NCI-H2107 treated with DMSO at 0.1 percent for 48 hours (cell line): Measurements from ENCODE around the gene DPPA5.
"Not testable (repeated sequence)": the region's sequence is repeated elsewhere in the genome, so short reads cannot be mapped to it uniquely, and the experiment has no call there.

Source experiments
- DNase-seq: peaks from one replicate; lab custom pipeline; 2025; ENCODE audit not compliant: unreplicated experiment; lab: John Stamatoyannopoulos, UW

DPPA5 gene, protein sequence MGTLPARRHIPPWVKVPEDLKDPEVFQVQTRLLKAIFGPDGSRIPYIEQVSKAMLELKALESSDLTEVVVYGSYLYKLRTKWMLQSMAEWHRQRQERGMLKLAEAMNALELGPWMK

DNA sequence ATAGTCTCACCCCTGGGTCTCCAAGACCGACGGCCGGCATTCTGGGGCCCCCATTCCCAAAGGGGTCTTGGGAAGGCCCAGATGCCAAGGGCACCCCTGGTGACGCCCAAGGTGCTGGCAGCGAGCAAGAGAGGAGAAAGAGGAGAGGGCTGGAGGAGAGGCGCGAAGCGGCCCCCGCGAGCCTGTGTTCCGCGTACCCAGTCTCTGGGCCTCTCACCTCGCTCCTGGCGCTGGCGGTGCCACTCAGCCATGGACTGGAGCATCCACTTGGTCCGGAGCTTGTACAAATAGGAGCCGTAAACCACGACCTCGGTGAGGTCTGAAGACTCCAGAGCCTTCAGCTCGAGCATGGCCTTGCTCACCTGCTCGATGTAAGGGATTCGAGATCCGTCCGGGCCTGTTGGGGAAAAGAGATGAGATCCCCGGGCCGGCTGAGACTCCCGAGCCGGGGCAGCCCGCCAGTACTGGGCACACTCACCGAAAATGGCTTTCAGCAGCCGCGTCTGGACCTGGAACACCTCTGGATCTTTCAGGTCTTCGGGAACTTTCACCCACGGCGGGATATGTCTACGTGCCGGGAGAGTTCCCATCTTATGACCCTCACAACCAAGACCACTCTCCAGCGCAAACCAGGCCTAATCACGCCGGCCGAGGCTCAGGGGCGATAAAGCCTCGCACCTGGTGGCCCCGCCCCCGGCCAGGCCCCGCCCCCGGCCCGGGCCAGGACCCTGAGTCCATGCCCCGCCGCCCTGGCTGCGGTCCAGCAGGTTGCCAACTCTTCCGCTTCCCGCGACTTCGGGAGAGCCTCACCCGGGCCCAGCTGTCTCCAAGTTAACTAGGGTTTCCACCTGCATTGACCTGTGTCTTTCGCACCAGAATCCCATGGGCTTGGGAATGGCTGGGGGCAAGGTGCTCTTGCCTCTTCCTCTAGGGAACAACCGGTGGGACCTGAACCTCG is at the start of gene DPPA5:
Gene DPPA5 (minus strand): TSS at position 641 of the 958 bp plus-strand sequence. CDS start 51 bp downstream, at position 590.
- DNase-seq = no peak

DNA sequence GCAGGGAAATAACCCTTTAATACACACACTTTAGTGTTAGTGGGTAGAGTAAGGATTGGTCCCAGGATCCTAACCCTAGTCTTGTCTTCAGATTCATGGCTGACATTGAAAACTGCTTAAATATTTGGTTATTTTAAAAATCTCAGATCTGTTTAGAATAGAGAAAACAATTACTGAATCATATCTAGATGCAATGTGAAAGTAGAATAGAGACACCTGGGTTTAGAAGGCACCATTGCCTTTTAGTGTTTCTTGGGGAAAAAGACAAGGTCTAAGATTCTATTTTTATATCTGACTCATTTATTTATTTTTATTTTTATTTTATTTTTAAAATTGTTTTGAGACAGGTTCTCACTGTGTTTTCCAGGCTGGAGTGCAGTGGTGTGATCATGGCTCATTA is 46.6 kb upstream of the DPPA5 start:
- DNase-seq = no peak

DNA sequence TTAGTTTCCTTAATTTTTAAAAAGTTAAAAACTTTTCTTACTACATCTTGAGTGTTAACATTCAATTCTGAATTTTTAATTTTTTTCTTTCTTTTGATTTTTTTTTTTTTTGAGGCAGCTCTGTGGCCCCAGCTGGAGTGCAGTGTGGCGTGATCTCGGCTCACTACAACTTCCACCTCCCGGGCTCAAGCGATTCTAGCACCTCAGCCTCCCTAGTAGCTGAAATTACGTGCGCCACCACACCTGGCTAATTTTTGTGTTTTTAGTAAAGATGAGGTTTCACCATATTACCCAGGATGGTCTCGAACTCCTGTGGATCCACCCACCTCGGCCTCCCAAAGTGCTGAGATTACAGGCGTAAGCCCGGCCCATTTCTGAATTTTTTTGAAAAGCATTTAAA is 41.8 kb upstream of the DPPA5 start:
- DNase-seq = no peak

DNA sequence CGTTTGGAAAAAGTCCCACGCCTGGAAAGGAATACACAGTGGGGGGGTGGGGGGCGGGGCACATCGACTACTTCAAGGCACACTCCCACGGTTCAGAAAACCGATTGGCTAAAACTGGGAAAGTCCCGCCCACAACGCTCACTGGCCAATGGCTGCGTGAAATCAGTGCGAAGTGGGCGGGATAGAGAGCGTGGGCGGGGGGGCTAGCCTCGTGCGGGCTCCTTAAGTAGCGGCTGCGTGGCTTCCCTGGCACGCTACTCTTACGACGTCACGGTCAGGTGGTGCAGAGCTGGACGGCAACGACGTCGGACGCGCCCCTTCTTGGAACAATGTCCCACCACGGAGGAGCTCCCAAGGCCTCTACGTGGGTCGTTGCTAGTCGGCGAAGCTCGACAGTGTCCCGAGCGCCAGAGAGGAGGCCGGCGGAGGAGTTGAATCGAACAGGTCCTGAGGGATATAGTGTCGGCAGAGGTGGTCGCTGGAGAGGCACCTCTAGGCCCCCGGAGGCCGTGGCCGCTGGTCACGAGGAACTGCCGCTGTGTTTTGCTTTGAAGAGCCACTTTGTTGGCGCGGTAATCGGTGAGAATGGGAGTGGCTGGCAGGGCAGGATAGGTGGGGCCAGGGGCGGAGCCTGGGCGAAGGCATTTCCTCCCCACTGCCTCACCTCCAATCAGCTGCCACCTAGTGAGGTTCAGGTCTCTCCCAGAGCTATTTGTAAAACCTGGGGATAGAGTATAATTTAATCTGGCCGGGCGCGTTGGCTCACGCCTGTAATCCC is 40.7 kb upstream of the DPPA5 start, which contains the start of gene DDX43:
Gene DDX43 (plus strand): TSS at position 252 of the 778 bp plus-strand sequence. CDS start 78 bp downstream, at position 330.
- DNase-seq = no peak

DNA sequence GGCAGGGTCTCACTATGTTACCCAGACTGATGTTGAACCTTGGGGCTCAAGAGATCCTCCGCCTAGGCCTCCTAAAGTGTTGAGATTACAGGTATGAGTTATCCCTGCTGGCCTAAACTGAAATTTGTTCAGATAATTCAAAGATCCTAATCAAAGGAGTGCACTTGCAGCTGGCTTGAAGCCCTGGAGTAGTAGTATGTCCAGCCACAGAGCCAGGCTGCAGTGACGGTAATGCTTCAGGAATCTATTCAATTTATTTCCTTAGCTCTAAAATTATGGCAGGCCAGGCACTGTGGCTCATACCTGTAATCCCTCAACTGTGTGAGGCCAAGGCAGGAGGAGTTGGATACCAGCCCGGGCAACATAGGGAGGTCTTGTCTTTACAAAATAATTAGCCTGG is 39.2 kb upstream of the DPPA5 start:
- DNase-seq = no peak

DNA sequence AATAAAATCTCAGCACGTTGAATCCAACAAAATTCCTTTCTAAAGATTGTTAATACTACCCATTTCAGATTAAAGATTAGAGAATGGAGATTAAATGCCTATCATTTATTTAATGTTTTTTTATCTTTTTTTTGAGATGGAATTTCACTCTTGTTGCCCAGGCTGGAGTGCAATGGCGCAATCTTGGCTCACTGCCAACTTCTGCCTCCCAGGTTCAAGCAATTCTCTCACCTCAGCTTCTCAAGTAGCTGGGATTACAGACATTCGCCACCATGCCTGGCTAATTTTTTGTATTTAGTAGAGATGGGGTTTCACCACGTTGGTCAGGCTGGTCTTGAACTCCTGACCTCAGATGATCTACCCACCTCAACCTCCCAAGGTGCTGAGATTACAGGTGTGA is 38.1 kb upstream of the DPPA5 start:
- not testable (repeated sequence) for DNase-seq

DNA sequence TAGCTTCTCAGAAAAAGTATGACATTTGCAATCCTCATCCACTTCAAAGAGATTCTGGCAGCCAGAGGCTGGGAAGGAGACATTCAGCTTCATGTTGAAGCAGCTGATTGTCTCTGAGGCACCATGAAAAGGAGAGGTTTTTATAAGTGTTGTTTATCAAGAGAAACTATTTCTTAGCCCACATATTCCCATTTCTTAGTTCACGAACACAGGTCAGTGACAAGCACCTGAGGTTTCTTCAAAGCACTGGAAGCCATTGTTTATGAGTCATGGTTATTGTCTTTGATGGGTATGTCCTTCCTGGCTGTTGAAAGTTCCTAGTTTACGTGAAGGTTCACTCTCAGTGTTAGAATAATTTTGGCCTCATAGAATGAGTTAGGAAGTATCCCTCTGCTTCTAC is 37.6 kb upstream of the DPPA5 start:
- no peak for DNase-seq

DNA sequence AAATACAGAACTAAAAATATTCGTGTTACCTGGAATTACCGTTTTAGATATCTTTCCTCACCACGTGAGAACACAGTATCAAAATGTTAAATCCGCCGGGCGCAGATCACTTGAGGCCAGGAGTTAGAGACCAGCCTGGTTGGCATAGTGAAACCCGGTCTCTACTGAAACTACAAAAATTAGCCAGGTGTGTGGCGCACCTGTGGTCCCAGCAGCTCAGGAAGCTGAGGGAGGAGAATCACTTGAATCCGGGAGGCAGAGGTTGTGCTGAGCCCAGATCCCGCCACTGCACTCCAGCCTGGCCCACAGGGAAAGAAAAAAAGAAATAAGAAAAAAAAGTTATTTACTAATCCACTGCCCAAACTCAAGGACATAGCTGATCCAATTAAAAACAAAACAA is 35.8 kb upstream of the DPPA5 start:
- DNase-seq = no peak

DNA sequence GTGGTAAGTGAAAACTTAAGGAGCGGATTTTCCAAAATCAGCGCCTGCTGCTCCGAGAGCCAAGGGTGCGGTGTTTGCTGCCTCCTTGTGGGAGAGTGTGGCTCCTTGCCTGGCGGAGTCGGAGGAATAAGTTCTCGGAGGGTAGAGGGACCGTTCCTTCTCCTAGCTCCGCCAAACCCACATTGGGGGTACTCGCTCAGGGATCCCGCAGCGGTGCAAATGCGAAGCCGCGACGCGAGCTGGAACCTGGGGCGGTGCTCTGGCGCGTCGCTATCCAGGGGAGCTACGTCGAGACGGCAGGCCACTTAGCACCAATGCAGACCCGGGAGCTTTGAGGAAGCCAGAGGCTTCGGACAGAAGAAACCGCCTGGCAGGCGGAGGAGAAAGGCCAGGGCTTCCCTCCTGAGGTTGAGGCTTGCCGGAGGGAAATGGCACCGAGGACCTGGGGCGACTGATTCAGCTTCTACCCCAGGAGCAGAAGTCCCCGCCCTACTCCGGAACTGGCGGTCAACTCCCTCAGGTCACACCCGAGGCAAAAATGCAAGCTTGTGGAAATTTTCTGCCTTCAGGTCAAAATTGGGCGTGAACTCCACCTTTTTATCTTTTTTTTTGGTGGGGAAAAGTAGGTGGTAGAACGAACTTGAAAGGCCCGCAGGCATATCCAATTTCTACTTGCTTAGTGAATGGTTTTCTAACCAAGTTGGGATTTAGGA is 34.9 kb upstream of the DPPA5 start:
- no peak for DNase-seq

DNA sequence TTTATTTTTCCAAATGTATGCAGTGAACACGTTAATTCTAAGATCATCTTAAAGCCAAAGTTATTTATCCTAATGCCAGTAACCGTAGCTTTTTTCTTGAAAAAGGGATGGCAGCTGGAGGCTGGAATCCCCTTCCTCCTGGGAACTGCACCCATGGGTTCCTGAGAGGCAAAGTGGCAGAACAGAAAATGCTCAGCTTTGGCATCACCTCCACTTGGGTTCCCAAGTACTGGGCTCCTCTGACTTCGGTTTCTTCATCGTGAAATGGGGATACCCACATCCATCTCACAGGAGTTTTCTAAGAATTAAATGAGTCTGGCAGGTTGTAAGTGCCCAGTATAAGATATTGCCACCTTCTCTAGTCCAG is 34.3 kb upstream of the DPPA5 start:
- no peak for DNase-seq

DNA sequence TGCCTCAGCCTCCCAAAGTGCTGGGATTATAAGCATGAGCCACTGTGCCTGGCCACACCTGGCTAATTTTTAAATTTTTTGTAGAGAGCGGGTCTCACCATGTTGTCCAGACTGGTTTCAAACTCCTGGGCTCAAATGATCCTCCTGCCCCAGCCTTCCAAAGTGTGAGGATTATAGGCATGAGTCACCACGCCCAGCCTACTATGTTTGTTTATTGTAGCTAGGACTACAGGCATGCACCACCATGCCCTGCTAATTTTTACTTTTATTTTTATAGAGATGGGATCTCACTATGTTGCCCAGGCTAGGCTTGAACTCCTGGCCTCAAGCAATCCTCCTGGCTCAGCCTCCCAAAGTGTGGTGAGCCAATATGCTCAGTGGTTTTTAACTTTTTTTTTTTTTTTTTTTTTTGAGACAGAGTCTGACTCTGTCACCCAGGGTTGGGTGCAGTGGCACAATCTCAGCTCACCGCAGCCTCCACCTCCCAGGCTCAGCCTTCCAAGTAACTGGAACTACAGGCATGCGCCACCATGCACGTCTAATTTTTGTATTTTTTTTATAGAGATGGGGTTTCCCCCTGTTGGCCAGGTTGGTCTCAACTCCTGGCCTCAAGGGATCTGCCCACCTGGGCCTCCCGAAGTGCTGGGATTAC is 28.5 kb upstream of the DPPA5 start:
- DNase-seq = no peak

DNA sequence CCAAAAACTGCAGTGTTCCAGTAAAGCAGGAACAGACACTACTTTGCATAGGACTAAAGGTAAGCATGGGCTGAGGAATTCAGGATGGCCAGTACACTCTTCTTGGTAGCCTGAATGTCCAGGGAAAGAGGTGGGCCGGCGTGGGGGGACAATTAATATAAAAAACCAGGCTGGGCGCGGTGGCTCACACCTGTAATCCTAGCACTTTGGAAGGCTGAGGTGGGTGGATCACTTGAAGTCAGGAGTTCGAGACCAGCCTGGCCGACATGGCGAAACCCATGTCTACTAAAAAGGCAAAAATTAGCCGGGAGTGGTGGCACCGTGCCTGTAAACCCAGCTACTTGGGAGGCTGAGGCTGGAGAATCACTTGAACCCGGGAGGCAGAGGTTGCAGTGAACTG is 27.5 kb upstream of the DPPA5 start:
- not testable (repeated sequence) for DNase-seq

DNA sequence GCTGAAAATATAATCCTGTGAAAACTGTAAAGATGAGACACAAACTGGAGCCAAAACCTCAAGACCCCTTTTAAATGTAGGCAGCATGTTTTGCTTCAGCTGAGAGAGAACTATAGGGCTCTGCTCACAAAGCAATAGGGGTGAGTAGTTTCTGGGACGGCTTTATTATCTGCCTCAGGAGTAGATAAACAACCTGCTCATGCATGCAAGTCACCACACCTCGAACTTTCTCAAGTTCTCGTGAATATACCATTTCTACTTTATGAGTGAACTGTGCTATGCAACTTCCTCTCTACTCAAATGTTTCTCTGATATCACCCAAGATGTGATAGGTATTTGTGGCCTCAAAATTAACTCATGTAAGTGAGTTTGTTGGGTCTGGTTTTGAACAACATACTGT is 23.1 kb upstream of the DPPA5 start:
- no peak for DNase-seq

DNA sequence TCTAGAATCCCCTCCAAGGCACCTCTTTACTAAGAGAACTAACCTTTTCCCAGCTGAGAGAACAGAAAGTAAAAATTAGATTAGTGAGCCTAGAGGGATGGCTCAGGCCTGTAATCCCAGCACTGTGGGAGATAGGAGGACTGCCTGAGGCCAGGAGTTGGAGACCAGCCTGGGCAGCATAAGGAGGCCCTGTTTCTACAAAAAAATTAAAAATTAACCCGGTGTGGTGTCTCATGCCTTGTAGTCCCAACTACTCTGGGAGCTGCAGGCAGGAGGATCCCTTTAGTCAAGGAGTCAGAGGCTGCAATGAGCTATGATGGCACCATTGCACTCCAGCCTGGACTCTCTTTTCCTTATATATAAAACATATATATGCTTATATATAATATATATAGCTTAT is 21.1 kb upstream of the DPPA5 start:
- DNase-seq = no peak

DNA sequence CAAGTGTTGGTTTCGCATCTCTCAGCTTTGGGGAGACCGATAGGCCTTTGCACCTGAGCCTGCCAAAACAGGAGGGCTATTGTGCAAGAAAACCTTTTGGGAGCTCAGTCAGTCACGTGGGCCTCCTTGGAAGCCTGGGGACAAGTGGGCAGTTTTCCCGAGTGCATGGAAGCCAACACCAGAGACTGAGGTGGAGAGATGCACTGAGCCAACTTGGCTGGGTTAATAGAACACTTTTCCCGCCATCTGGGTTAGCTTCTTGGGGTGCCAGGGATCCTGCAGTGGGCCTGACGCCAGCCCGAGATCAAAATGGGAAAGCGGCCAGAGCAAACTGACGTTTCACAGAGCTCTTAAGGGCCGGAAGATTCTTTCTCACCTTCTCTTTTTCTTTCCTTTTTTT is 18.4 kb upstream of the DPPA5 start:
- no peak for DNase-seq

DNA sequence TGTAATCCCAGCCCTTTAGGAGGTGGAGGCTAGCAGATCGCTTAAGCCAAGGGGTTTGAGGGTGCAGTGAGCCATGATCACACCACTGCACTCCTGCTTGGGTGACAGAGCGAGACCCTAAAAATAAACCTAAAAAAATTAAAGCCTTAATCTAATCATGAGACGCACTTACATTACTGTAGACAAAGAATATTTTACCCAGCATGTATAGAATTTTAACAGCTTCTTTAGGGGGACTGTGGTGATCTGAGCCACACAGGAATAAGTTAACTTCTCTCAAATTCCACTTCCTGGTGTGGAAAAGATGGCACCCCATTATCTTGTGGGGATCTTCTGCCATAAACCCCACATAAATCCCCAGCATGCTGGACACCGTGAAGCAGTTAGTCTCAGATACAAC is 17.9 kb upstream of the DPPA5 start:
- no peak for DNase-seq

DNA sequence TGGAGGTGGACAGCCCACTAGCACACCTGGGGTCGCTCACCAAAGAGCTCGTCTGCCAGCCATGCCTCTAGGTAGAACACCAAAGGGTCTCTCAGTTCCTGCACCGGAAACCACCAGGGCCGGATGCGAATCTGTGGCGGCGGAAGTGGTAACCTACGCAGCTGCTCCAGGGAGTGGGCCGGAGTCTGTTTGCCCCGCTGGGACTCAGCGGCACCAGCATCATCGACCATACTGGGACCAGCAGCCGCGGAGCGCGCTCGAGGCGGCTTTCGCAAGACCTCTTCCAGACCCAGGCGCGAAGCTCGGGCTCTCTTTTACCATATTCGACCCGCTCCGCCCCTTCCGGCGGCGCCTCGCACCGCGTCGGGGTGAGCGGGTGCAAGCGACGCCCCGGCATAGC is 15.5 kb upstream of the DPPA5 start, which contains the start of gene OOEP:
Gene OOEP (minus strand): TSS at position 335 of the 400 bp plus-strand sequence. CDS start 105 bp downstream, at position 230.
- DNase-seq = no peak

DNA sequence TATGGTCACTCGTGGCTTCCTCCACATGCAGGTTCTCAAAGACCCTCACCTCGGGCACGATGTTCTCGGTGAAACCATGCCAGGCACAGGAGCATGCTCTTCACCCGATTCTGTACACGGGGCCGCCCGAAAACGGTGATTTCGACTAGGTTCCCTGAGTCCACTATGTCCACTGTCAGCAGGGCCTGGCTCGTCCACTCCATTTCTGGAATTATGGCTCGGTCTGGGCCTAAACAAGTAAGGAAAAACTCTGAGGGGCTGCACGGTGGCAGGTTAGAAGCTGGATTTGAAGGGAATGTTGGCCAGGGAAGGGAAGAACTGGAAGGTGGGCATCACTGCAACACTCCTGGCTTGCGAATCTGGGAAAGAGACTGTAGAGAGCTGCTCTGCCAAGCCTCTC is 15.1 kb upstream of the DPPA5 start:
- no peak for DNase-seq

DNA sequence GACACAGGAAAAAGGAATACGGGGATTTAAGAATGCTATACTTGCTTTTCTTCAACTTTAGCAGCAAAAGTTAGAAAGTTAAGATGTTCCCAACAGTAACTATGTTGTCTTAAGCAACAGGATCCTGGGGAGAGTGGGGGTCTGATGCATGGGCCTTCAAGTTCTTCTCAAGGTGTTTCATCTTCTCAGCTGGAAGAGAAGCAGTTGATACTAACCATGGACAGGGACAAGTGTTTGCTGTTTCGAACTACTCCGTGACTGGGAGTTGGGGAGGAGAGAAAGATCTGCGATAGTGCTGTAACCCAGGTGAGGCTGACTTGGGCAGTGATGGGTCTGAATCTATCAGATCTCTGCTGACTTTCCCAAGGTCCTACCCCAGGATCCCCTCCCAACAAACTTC is 14.6 kb upstream of the DPPA5 start:
- DNase-seq = no peak

DNA sequence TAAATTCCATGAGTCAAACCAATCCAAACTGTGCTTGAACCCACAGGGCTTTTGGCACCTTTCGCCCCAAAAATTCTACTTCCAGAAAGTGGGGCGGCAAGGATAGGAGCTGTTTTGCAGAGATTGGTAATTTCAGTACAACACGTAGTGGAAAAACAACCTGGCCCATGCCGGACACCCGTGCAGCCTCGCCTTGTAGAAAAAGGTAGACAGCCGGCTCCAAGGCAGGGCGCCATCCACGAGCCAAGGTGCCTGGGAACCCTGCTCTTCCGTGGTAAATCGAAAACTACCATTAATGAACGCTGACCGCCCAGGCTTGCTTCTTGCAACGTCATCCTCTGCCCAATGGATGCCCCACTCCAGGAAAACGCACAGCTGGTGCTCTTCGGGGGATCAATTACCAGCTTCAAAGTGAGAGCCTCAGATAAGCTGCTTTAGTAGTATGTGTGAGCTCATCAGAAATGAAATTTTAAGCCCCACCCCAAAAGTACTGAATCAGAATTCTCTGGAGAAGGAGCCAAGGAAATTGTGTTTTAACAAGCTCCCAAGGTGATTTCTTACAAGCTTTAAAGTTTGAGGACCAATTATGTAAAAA is 13.8 kb upstream of the DPPA5 start:
- DNase-seq = no peak
